ENCODE data around the gene ZNF628. TPM values are rescaled to one million over a fixed set of nuclear protein-coding genes. Genes with fewer than 3 reads are reported as not detected.

The ZNF628 gene
- total RNA-seq, 4 donors from 2014 or later = 7.4 to 22.3 (median 14.1) TPM

- H3K9me3 ChIP-seq = no peaks in the 10 kb centered on the region
- H3K4me3 ChIP-seq = no peak overlapping the region
- in situ Hi-C loops (cut with MboI; ENCODE audit: low sequenced_read_pairs in 4 of 4) = no loop called here
- TF ChIP-seq, protein P1, sequence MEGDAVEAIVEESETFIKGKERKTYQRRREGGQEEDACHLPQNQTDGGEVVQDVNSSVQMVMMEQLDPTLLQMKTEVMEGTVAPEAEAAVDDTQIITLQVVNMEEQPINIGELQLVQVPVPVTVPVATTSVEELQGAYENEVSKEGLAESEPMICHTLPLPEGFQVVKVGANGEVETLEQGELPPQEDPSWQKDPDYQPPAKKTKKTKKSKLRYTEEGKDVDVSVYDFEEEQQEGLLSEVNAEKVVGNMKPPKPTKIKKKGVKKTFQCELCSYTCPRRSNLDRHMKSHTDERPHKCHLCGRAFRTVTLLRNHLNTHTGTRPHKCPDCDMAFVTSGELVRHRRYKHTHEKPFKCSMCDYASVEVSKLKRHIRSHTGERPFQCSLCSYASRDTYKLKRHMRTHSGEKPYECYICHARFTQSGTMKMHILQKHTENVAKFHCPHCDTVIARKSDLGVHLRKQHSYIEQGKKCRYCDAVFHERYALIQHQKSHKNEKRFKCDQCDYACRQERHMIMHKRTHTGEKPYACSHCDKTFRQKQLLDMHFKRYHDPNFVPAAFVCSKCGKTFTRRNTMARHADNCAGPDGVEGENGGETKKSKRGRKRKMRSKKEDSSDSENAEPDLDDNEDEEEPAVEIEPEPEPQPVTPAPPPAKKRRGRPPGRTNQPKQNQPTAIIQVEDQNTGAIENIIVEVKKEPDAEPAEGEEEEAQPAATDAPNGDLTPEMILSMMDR (IDR thresholded peaks at IDR 0.05 in 4 of 5, conservative IDR thresholded peaks at IDR 0.05 in 1 of 5) = no peak
- no peak for TF ChIP-seq POLR2A (IDR thresholded peaks at IDR 0.05)
- H3K4me1 ChIP-seq = peaks cover 16 to 25% of the 10 kb centered on the region in 2 donors
- DNase-seq (no peak), ATAC-seq (no peak)
- peak overlapping the region in 1 of 4 donors; percentile 92 for H3K27ac ChIP-seq
- H3K36me3 ChIP-seq = no peaks in the 10 kb centered on the region
- intact Hi-C loops (cut with DNase I; ENCODE audit: low total_unique reads) = loop anchor here (5.0 kb wide), 1 partner anchor 87 kb away; the partner anchor contains the start of gene RPL28
- peaks cover 0 to 3% (median 0%) of the 10 kb centered on the region in 3 donors for H3K27me3 ChIP-seq
These were observed 1.9 kb upstream of the ZNF628 start for GRCh38 chr19:55474269-55475265.

DNA sequence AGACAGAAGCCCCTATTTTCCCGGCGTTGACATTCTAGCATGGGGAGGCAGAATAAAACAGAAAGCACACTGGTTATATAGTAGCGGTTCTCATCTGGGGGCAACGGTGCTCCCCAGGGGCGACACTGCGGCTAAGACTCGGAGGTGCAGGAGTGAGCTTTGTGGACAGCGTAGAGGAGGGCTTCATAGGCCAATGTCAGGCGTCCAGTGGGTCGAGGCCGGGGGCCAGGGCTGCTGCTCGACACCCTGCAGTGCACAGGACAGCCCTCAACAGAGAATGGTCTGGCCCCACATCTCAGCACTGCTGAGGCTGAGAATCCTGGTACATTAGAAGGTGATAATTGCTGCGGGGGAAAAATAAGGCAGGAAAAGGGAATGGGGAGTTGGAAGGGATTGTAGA is 1.5 kb downstream of the ZNF628 start:
- no peaks in the 10 kb centered on the region for H3K9me3 ChIP-seq
- intact Hi-C loops (cut with DNase I; ENCODE audit: low total_unique reads) = loop anchor here (2.0 to 5.0 kb wide), 2 partner anchors 91 to 121 kb away; partner anchors contain the start of genes FIZ1 and RPL28
- TF ChIP-seq POLR2A (IDR thresholded peaks at IDR 0.05) = no peak
- TF ChIP-seq, protein P1 (IDR thresholded peaks at IDR 0.05 in 4 of 5, conservative IDR thresholded peaks at IDR 0.05 in 1 of 5) = no peak
- H3K27ac ChIP-seq = no peak overlapping the region
- H3K4me3 ChIP-seq = peak overlapping the region; percentile 59 to 90 (median 70)
- peaks cover 0 to 4% of the 10 kb centered on the region in 2 donors for H3K36me3 ChIP-seq
- H3K4me1 ChIP-seq = peaks cover 16 to 25% of the 10 kb centered on the region in 2 donors
- no peak for ATAC-seq
- DNase-seq = no peak
- peaks cover 0 to 3% (median 0%) of the 10 kb centered on the region in 3 donors for H3K27me3 ChIP-seq
- in situ Hi-C loops (cut with MboI; ENCODE audit: low sequenced_read_pairs in 4 of 4) = no loop called here

GRCh38 chr19:55478364-55478763 is 1.9 kb downstream of the ZNF628 start:
- Histone ChIP-seq H3K9me3 (no peaks in the 10 kb centered on the region), H3K4me1 (peaks cover 16 to 25% of the 10 kb centered on the region in 2 donors), H3K4me3 (no peak overlapping the region), H3K27ac (no peak overlapping the region), H3K27me3 (no peaks in the 10 kb centered on the region), H3K36me3 (peaks cover 0 to 7% of the 10 kb centered on the region in 2 donors)
- TF ChIP-seq POLR2A (IDR thresholded peaks at IDR 0.05) = no peak
- TF ChIP-seq, protein P1 (IDR thresholded peaks at IDR 0.05 in 4 of 5, conservative IDR thresholded peaks at IDR 0.05 in 1 of 5) = no peak
- intact Hi-C loops (cut with DNase I; ENCODE audit: low total_unique reads) = loop anchor here (5.0 kb wide), 1 partner anchor 91 kb away; the partner anchor contains the start of gene RPL28
- DNase-seq (no peak), ATAC-seq (no peak)
- in situ Hi-C loops (cut with MboI; ENCODE audit: low sequenced_read_pairs in 4 of 4) = no loop called here

GRCh38 chr19:55479045-55479444 is 2.6 kb downstream of the ZNF628 start:
- Histone ChIP-seq H3K9me3 (no peaks in the 10 kb centered on the region), H3K36me3 (peaks cover 0 to 7% of the 10 kb centered on the region in 2 donors), H3K4me1 (peaks cover 16 to 26% of the 10 kb centered on the region in 2 donors), H3K27ac (no peak overlapping the region), H3K4me3 (no peak overlapping the region), H3K27me3 (no peaks in the 10 kb centered on the region)
- ATAC-seq (no peak), DNase-seq (no peak)
- intact Hi-C loops (cut with DNase I; ENCODE audit: low total_unique reads) (loop anchor here (5.0 kb wide), 1 partner anchor 92 kb away; the partner anchor contains the start of gene RPL28), in situ Hi-C loops (cut with MboI; ENCODE audit: low sequenced_read_pairs in 4 of 4) (no loop called here)
- TF ChIP-seq POLR2A (IDR thresholded peaks at IDR 0.05) = no peak
- TF ChIP-seq, protein P1 (IDR thresholded peaks at IDR 0.05 in 4 of 5, conservative IDR thresholded peaks at IDR 0.05 in 1 of 5) = no peak

Data from gastrocnemius medialis (tissue), 4 donors.